H1 (cell line): ENCODE results near the gene PLEKHH3. TPM values are rescaled to one million over a fixed set of nuclear protein-coding genes. Genes with fewer than 3 reads are reported as not detected.

Source experiments
- CTCF ChIA-PET: fragments of 300-600 bp; sonication (Branson Sonifier 250); formaldehyde crosslinking; loops from one replicate; lab custom pipeline; 2021; ENCODE audit not compliant: partially characterized antibody; lab: Charles Lee
- POLR2A ChIA-PET: fragments of 300-600 bp; sonication (Branson Sonifier 250); formaldehyde crosslinking; loops from one replicate; lab custom pipeline; 2021; ENCODE audit warnings: inconsistent platforms; ENCODE audit not compliant: partially characterized antibody; lab: Charles Lee
- DNase-seq, 2 experiments: peaks; one replicate each; pipeline versions ENCODE4 v3.0.0 to v3.0.0-alpha.2; 2010 to 2022; ENCODE audit warnings: low spot score in 2 of 2, low read depth in 1 of 2, mixed read lengths in 1 of 2
- FAIRE-seq: peaks from 2 replicates; lab custom pipeline; 2011; peaks lifted over from hg19 to GRCh38; lab: Jason Lieb, UNC
- H2AFZ ChIP-seq: 2 replicates; pipeline ENCODE4 v1.8.1; 2012; ENCODE audit warnings: low read length, inconsistent platforms
- H2AK5ac ChIP-seq: 2 replicates; pipeline ENCODE4 v1.6.1; 2013; ENCODE audit warnings: low read depth, low read length
- H2BK120ac ChIP-seq: replicated peaks from 2 replicates; pipeline ENCODE3; 2013; ENCODE audit warnings: low read depth, low read length, inconsistent platforms
- H2BK12ac ChIP-seq: 2 replicates; pipeline ENCODE4 v1.6.1; 2013; ENCODE audit warnings: low read depth, low read length
- H2BK15ac ChIP-seq: 2 replicates; pipeline ENCODE4 v1.6.1; 2013; ENCODE audit warnings: low read length
- H2BK20ac ChIP-seq: 2 replicates; pipeline ENCODE4 v1.6.1; 2013; ENCODE audit warnings: low read length
- H2BK5ac ChIP-seq: 2 replicates; pipeline ENCODE4 v1.6.1; 2013; ENCODE audit warnings: low read depth, low read length
- H3K14ac ChIP-seq: 2 replicates; pipeline ENCODE4 v1.6.1; 2013; ENCODE audit warnings: inconsistent platforms; ENCODE audit not compliant: insufficient read length
- H3K18ac ChIP-seq: 2 replicates; pipeline ENCODE4 v1.6.1; 2013; ENCODE audit warnings: low read length; ENCODE audit errors: extremely low read depth
- H3K23ac ChIP-seq: 2 replicates; pipeline ENCODE4 v1.6.1; 2013; ENCODE audit warnings: inconsistent platforms; ENCODE audit not compliant: insufficient read length
- H3K23me2 ChIP-seq: 2 replicates; pipeline ENCODE4 v1.6.1; 2013; ENCODE audit warnings: low read depth, low read length
- H3K27ac ChIP-seq: 2 replicates; pipeline ENCODE4 v1.6.1; 2011; ENCODE audit warnings: low read depth, low read length, inconsistent platforms
- H3K27me3 ChIP-seq, 4 experiments: replicated peaks in 1 of 4; 1 replicate in 1 of 4; 2 replicates in 3 of 4; pipeline versions ENCODE4 v1.6.1 to v1.8.1; 2011 to 2013; ENCODE audit warnings: low read length in 3 of 4, mild to moderate bottlenecking in 3 of 4, inconsistent platforms in 2 of 4, mixed read lengths in 2 of 4, moderate library complexity in 1 of 4; ENCODE audit not compliant: control insufficient read depth in 3 of 4, insufficient read depth in 3 of 4; ENCODE audit errors: extremely low read depth in 1 of 4
- H3K36me3 ChIP-seq, 4 experiments: 2 replicates each; pipeline versions ENCODE4 v1.6.1 to v1.8.1; 2011 to 2013; ENCODE audit warnings: mild to moderate bottlenecking in 4 of 4, low read length in 3 of 4, moderate library complexity in 2 of 4, control low read depth in 1 of 4, inconsistent platforms in 1 of 4; ENCODE audit not compliant: insufficient read depth in 4 of 4, control insufficient read depth in 2 of 4
- H3K4ac ChIP-seq: replicated peaks from 2 replicates; pipeline ENCODE3; 2013; ENCODE audit warnings: low read length, low read depth, mixed read lengths, inconsistent platforms; ENCODE audit not compliant: insufficient read length
- H3K4me1 ChIP-seq, 4 experiments: replicated peaks in 1 of 4; 1 replicate in 1 of 4; 2 replicates in 3 of 4; pipeline versions ENCODE4 v1.6.1 to v1.8.1; 2011 to 2013; ENCODE audit warnings: low read length in 3 of 4, inconsistent platforms in 2 of 4, mixed read lengths in 1 of 4; ENCODE audit not compliant: insufficient read depth in 4 of 4, control insufficient read depth in 3 of 4
- H3K4me2 ChIP-seq, 2 experiments: 2 replicates each; pipeline versions ENCODE4 v1.6.1 to v1.8.1; 2011 to 2013; ENCODE audit warnings: low read depth in 2 of 2, low read length in 2 of 2, control low read depth in 1 of 2, inconsistent platforms in 1 of 2, mild to moderate bottlenecking in 1 of 2; ENCODE audit not compliant: insufficient read depth in 1 of 2
- H3K4me3 ChIP-seq, 4 experiments: fragments of 200-600, 300-600 bp in 1 of 4; sonication (generic), shearing (Covaris generic), sonication (Bioruptor Twin) in 1 of 4; 2 replicates each; pipeline versions ENCODE4 v1.5.1 to v1.8.1; 2011 to 2016; ENCODE audit warnings: low read length in 4 of 4, low read depth in 3 of 4, control low read depth in 2 of 4, inconsistent platforms in 2 of 4, mild to moderate bottlenecking in 2 of 4, mixed read lengths in 1 of 4, moderate library complexity in 1 of 4; ENCODE audit not compliant: insufficient read depth in 2 of 4; ENCODE audit errors: extremely low read depth in 1 of 4
- H3K56ac ChIP-seq: replicated peaks from 2 replicates; pipeline ENCODE3; 2013; ENCODE audit warnings: low read depth, mild to moderate bottlenecking, mixed read lengths, low read length, inconsistent platforms; ENCODE audit not compliant: insufficient read length
- H3K79me1 ChIP-seq: 2 replicates; pipeline ENCODE4 v1.6.1; 2013; ENCODE audit warnings: low read depth, low read length, control low read depth
- H3K79me2 ChIP-seq, 2 experiments: 2 replicates each; pipeline versions ENCODE4 v1.6.1 to v1.8.1; 2012 to 2013; ENCODE audit warnings: low read length in 2 of 2, mild to moderate bottlenecking in 2 of 2, inconsistent platforms in 1 of 2; ENCODE audit not compliant: insufficient read depth in 2 of 2, control insufficient read depth in 1 of 2
- H3K9ac ChIP-seq, 4 experiments: replicated peaks in 1 of 4; 1 replicate in 1 of 4; 2 replicates in 3 of 4; pipeline versions ENCODE4 v1.6.1 to v1.8.1; 2011 to 2013; ENCODE audit warnings: low read depth in 3 of 4, low read length in 3 of 4, control low read depth in 2 of 4, mild to moderate bottlenecking in 2 of 4, moderate library complexity in 2 of 4, inconsistent platforms in 1 of 4; ENCODE audit errors: extremely low read depth in 1 of 4
- H3K9me3 ChIP-seq, 2 experiments: 2 replicates each; pipeline versions ENCODE4 v1.6.1 to v1.8.1; 2012 to 2013; ENCODE audit warnings: mild to moderate bottlenecking in 2 of 2, moderate library complexity in 2 of 2, control low read depth in 1 of 2, inconsistent platforms in 1 of 2, low read depth in 1 of 2, low read length in 1 of 2, mixed read lengths in 1 of 2; ENCODE audit not compliant: insufficient read depth in 2 of 2
- H4K20me1 ChIP-seq, 2 experiments: replicated peaks in 1 of 2; 2 replicates each; pipeline versions ENCODE3 to v1.8.1; 2011 to 2013; ENCODE audit warnings: inconsistent platforms in 2 of 2, low read length in 2 of 2, mild to moderate bottlenecking in 1 of 2; ENCODE audit not compliant: insufficient read depth in 2 of 2, control insufficient read depth in 1 of 2
- H4K5ac ChIP-seq: 2 replicates; pipeline ENCODE4 v1.6.1; 2013; ENCODE audit warnings: low read length, low read depth, mixed read lengths, inconsistent platforms; ENCODE audit not compliant: insufficient read length
- H4K8ac ChIP-seq: 2 replicates; pipeline ENCODE4 v1.8.0; 2013; ENCODE audit warnings: mild to moderate bottlenecking, moderate library complexity, low read length, inconsistent platforms; ENCODE audit not compliant: insufficient read depth; ENCODE audit errors: extremely low read depth
- H4K91ac ChIP-seq: replicated peaks from 2 replicates; pipeline ENCODE3; 2013; ENCODE audit warnings: low read length, mixed read lengths, inconsistent platforms; ENCODE audit not compliant: insufficient read length
- BRCA1 ChIP-seq: IDR thresholded peaks from 2 replicates; pipeline ENCODE4 v1.6.1; 2012; ENCODE audit warnings: low read depth, low read length, improper control_type of control experiment
- EZH2 ChIP-seq: fragments of 200-600 bp; sonication (generic); IDR thresholded peaks from 2 replicates; pipeline ENCODE4 v1.7.1; 2012; ENCODE audit warnings: low read depth, mild to moderate bottlenecking, moderate library complexity, low read length, inconsistent platforms; ENCODE audit not compliant: severe bottlenecking
- PHF8 ChIP-seq: fragments of 200-600 bp; sonication (generic); conservative IDR thresholded peaks from 2 replicates; pipeline ENCODE4 v1.7.1; 2012; ENCODE audit warnings: low read depth, mild to moderate bottlenecking, inconsistent platforms, low read length, moderate library complexity
- POLR2A ChIP-seq, 2 experiments: IDR thresholded peaks; 1 replicate in 1 of 2; 2 replicates in 1 of 2; pipeline ENCODE4 v1.6.1; 2011; ENCODE audit warnings: low read depth in 2 of 2, low read length in 2 of 2, mild to moderate bottlenecking in 2 of 2; ENCODE audit errors: control extremely low read depth in 1 of 2
- POLR2AphosphoS5 ChIP-seq: IDR thresholded peaks from 2 replicates; pipeline ENCODE4 v1.6.1; 2011; ENCODE audit warnings: low read depth, low read length
- RAD21 ChIP-seq, 2 experiments: IDR thresholded peaks in 1 of 2; conservative IDR thresholded peaks in 1 of 2; 2 replicates each; pipeline ENCODE4 v1.6.1; 2011; ENCODE audit warnings: low read depth in 2 of 2, low read length in 2 of 2, improper control_type of control experiment in 1 of 2, inconsistent platforms in 1 of 2, mild to moderate bottlenecking in 1 of 2, moderate library complexity in 1 of 2
- RFX5 ChIP-seq: IDR thresholded peaks from 2 replicates; pipeline ENCODE4 v1.6.1; 2011; ENCODE audit warnings: low read depth, low read length, improper control_type of control experiment, borderline replicate concordance
- SIN3A ChIP-seq, 2 experiments: IDR thresholded peaks in 1 of 2; conservative IDR thresholded peaks in 1 of 2; 2 replicates each; pipeline ENCODE4 v1.6.1; 2011 to 2012; ENCODE audit warnings: low read length in 2 of 2, improper control_type of control experiment in 1 of 2, low read depth in 1 of 2, mild to moderate bottlenecking in 1 of 2
- TAF7 ChIP-seq: optimal IDR thresholded peaks from 2 replicates; pipeline ENCODE3; 2011; ENCODE audit warnings: low read depth, mild to moderate bottlenecking, inconsistent platforms, low read length, moderate library complexity, borderline replicate concordance
- TCF12 ChIP-seq: IDR thresholded peaks from 2 replicates; pipeline ENCODE4 v1.6.1; 2011; ENCODE audit warnings: low read depth, mild to moderate bottlenecking, low read length
- WGBS, 2 experiments: shearing (Covaris generic) in 1 of 2; methylation state at CpG; one replicate each; pipeline versions ENCODE4 v1.1.6 to v1.1.7; 2013 to 2015; ENCODE audit warnings: low lambda C conversion rate in 2 of 2, mixed read lengths in 2 of 2, inconsistent platforms in 1 of 2, low coverage in 1 of 2, missing lambda C conversion rate in 1 of 2; ENCODE audit not compliant: insufficient replicate concordance in 2 of 2, insufficient coverage in 1 of 2, insufficient read length in 1 of 2; ENCODE audit errors: extremely low coverage in 1 of 2, missing lambda C conversion rate in 1 of 2; 5-methylcytosine and 5-hydroxymethylcytosine counted together
- polyA plus RNA-seq, 7 experiments: library from polyadenylated mRNA; depleted of rRNA in 3 of 7; stranded (reverse) in 5 of 7; unstranded in 2 of 7; fragments of >200 nt in 5 of 7; fragments of 200-250 nt in 2 of 7; gene quantifications; 1 replicate in 5 of 7; 2 replicates in 1 of 7; 4 replicates in 1 of 7; pipeline versions ENCODE4 v1.2.1 to v1.2.3, GENCODE V29; 2011 to 2013; ENCODE audit warnings: missing spikeins in 2 of 7, mixed read lengths in 2 of 7
- total RNA-seq: library from RNA; stranded (reverse); fragmentation: NEBNext Ultra II Directional; extraction: Animal tissue kit (Norgen Biotek cat#: 25700); gene quantifications from 2 replicates; pipeline ENCODE4 v1.2.1, GENCODE V29; 2021

The PLEKHH3 gene
- total and polyA plus RNA-seq, 2 of the 8 experiments (the other 6 are each of a cell fraction or from before 2014, with no cell fraction given): 11.1 to 13.5 TPM

GRCh38 chr17:42642336-42642735 is 34.5 kb downstream of the PLEKHH3 start:
- no peak overlapping the region for H3K56ac ChIP-seq
- TF ChIP-seq RAD21 (IDR thresholded peaks at IDR 0.05 in 1 of 2, conservative IDR thresholded peaks at IDR 0.05 in 1 of 2; ENCODE audit: low read depth in 2 of 2, low read length in 2 of 2): no peak
- no peak for TF ChIP-seq TAF7
- TF ChIP-seq RFX5: no peak
- no peak for TF ChIP-seq POLR2A (IDR thresholded peaks at IDR 0.05; ENCODE audit: control extremely low read depth in 1 of 2, low read depth in 2 of 2, low read length in 2 of 2)
- TF ChIP-seq TCF12: no peak
- TF ChIP-seq POLR2AphosphoS5: no peak
- TF ChIP-seq EZH2: no peak
- no peak for TF ChIP-seq BRCA1
- TF ChIP-seq PHF8: no peak
- TF ChIP-seq SIN3A (conservative IDR thresholded peaks at IDR 0.05 in 1 of 2, IDR thresholded peaks at IDR 0.05 in 1 of 2; ENCODE audit: low read depth in 1 of 2, low read length in 2 of 2): no peak
- TF ChIP-seq, all 59 proteins: peak for 0
- FAIRE-seq (no peak), DNase-seq (no peak)
- H4K91ac ChIP-seq: no peak overlapping the region
- POLR2A ChIA-PET: interaction anchor here (0.6 to 1.2 kb wide), 2 partner anchors 10 to 18 kb away, joined by 3 read pairs; no protein-coding TSS in a partner anchor
- no peak overlapping the region for H2BK20ac ChIP-seq
- no peaks in the 10 kb centered on the region for H3K36me3 ChIP-seq
- H3K4me2 ChIP-seq: no peak overlapping the region
- no peak overlapping the region for H2BK120ac ChIP-seq
- no peak overlapping the region for H3K18ac ChIP-seq
- H3K4me3 ChIP-seq: no peak overlapping the region
- no peak overlapping the region for H3K9ac ChIP-seq
- no peak overlapping the region for H2BK15ac ChIP-seq
- no peaks in the 10 kb centered on the region for H4K20me1 ChIP-seq
- H2AFZ ChIP-seq: no peak overlapping the region
- H3K27ac ChIP-seq: no peak overlapping the region
- H4K8ac ChIP-seq: no peak overlapping the region
- H3K27me3 ChIP-seq: no peaks in the 10 kb centered on the region; a peak in 1 of 7 replicates
- no peaks in the 10 kb centered on the region for H3K9me3 ChIP-seq
- peaks cover 0 to 2% (median 0%) of the 10 kb centered on the region in 4 experiments; a peak in 1 of 7 replicates for H3K4me1 ChIP-seq
- H3K79me1 ChIP-seq: no peaks in the 10 kb centered on the region
- H2BK12ac ChIP-seq: no peak overlapping the region
- no peak overlapping the region for H4K5ac ChIP-seq
- no peaks in the 10 kb centered on the region for H3K79me2 ChIP-seq
- no peak overlapping the region for H3K14ac ChIP-seq
- CTCF ChIA-PET: interaction anchor here (0.5 kb wide), 1 partner anchor 232 kb away, joined by 4 read pairs; no protein-coding TSS in a partner anchor
- H3K23ac ChIP-seq: no peak overlapping the region
- H3K4ac ChIP-seq: no peak overlapping the region
- 63% methylated on average over 2 of the region's 2 CpGs; no CpG with 5 or more reads in 1 of the 2 experiments for WGBS, 2 experiments
- H2BK5ac ChIP-seq: no peak overlapping the region
- H2AK5ac ChIP-seq: 0 out of 2 replicates have a peak overlapping the region, but pooled peaks have one; percentile 65
- no peaks in the 10 kb centered on the region for H3K23me2 ChIP-seq
